Measurements from ENCODE around the gene ANKRD22. TPM values are rescaled to one million over a fixed set of nuclear protein-coding genes. Genes with fewer than 3 reads are reported as not detected.

The ANKRD22 gene
- polyA plus RNA-seq, 1 donor (not counting 4 experiments of a cell fraction or from before 2014, with no cell fraction given): 4.4 TPM

GRCh38 chr10:88877298-88877697 is 25.7 kb upstream of the ANKRD22 start:
- H2AFZ ChIP-seq (ENCODE audit: control insufficient read depth, low read length): no peak overlapping the region

GRCh38 chr10:88875081-88875480 is 23.4 kb upstream of the ANKRD22 start:
- H3K4me1 ChIP-seq (ENCODE audit: control insufficient read depth, extremely low read depth, insufficient read depth, low read length): peaks cover 5% of the 10 kb centered on the region
- TF ChIP-seq CTCF (optimal IDR thresholded peaks at IDR 0.05 in 1 of 3, IDR thresholded peaks at IDR 0.05 in 1 of 3, conservative IDR thresholded peaks at IDR 0.05 in 1 of 3; ENCODE audit: extremely low read depth in 1 of 3, insufficient read depth in 2 of 3, low read length in 3 of 3) (no peak), EZH2 (IDR thresholded peaks at IDR 0.05; ENCODE audit: low read length) (no peak)
- H3K4me3 ChIP-seq (ENCODE audit: control insufficient read depth in 2 of 3, extremely low read depth in 1 of 3, insufficient read depth in 2 of 3, low read depth in 1 of 3, low read length in 3 of 3): no peak overlapping the region
- dilution Hi-C loops (cut with MboI; ENCODE audit: extremely low pct_ligation_motif_present, low sequenced_read_pairs): no loop called here
- DNase-seq (ENCODE audit: low read depth, low spot score): no peak
- H3K9me1 ChIP-seq (ENCODE audit: control insufficient read depth, extremely low read depth, insufficient read depth, low read length): no peaks in the 10 kb centered on the region
- H3K9me3 ChIP-seq (ENCODE audit: control insufficient read depth, low read depth, low read length): no peaks in the 10 kb centered on the region
- H3K36me3 ChIP-seq (ENCODE audit: control insufficient read depth in 2 of 2, extremely low read depth in 1 of 2, insufficient read depth in 2 of 2, low read length in 2 of 2): no peaks in the 10 kb centered on the region
- H3K4me2 ChIP-seq (ENCODE audit: control insufficient read depth, extremely low read depth, insufficient read depth, low read depth, low read length): no peak overlapping the region
- H2AFZ ChIP-seq (ENCODE audit: control insufficient read depth, low read length): no peak overlapping the region
- H3K9ac ChIP-seq (ENCODE audit: control insufficient read depth, extremely low read depth, insufficient read depth, low read length): no peak overlapping the region
- H3K27ac ChIP-seq (ENCODE audit: control insufficient read depth, insufficient read depth, low read length): no peak overlapping the region
- H3K27me3 ChIP-seq (ENCODE audit: control insufficient read depth, extremely low read depth, insufficient read depth, low read length): no peaks in the 10 kb centered on the region
- no peak for FAIRE-seq
- no peaks in the 10 kb centered on the region for H4K20me1 ChIP-seq (ENCODE audit: control insufficient read depth, extremely low read depth, insufficient read depth, low read length)
- H3K79me2 ChIP-seq (ENCODE audit: control insufficient read depth, insufficient read depth, low read length): no peaks in the 10 kb centered on the region

More at GRCh38 chr10:88877298-88877697, 25.7 kb upstream of the ANKRD22 start:
- Histone ChIP-seq H3K4me1 (ENCODE audit: control insufficient read depth, extremely low read depth, insufficient read depth, low read length) (peaks cover 17% of the 10 kb centered on the region), H3K9ac (ENCODE audit: control insufficient read depth, extremely low read depth, insufficient read depth, low read length) (no peak overlapping the region), H3K27ac (ENCODE audit: control insufficient read depth, insufficient read depth, low read length) (no peak overlapping the region), H3K27me3 (ENCODE audit: control insufficient read depth, extremely low read depth, insufficient read depth, low read length) (no peaks in the 10 kb centered on the region), H3K9me1 (ENCODE audit: control insufficient read depth, extremely low read depth, insufficient read depth, low read length) (no peaks in the 10 kb centered on the region), H3K4me2 (ENCODE audit: control insufficient read depth, extremely low read depth, insufficient read depth, low read depth, low read length) (no peak overlapping the region), H4K20me1 (ENCODE audit: control insufficient read depth, extremely low read depth, insufficient read depth, low read length) (no peaks in the 10 kb centered on the region), H3K4me3 (ENCODE audit: control insufficient read depth in 2 of 3, extremely low read depth in 1 of 3, insufficient read depth in 2 of 3, low read depth in 1 of 3, low read length in 3 of 3) (no peak overlapping the region), H3K36me3 (ENCODE audit: control insufficient read depth in 2 of 2, extremely low read depth in 1 of 2, insufficient read depth in 2 of 2, low read length in 2 of 2) (no peaks in the 10 kb centered on the region), H3K9me3 (ENCODE audit: control insufficient read depth, low read depth, low read length) (no peaks in the 10 kb centered on the region), H3K79me2 (ENCODE audit: control insufficient read depth, insufficient read depth, low read length) (peaks cover 4% of the 10 kb centered on the region)
- DNase-seq (ENCODE audit: low read depth, low spot score) (no peak), FAIRE-seq (no peak)
- dilution Hi-C loops (cut with MboI; ENCODE audit: extremely low pct_ligation_motif_present, low sequenced_read_pairs): no loop called here
- TF ChIP-seq EZH2 (IDR thresholded peaks at IDR 0.05; ENCODE audit: low read length): no peak
- TF ChIP-seq CTCF (optimal IDR thresholded peaks at IDR 0.05 in 1 of 3, IDR thresholded peaks at IDR 0.05 in 1 of 3, conservative IDR thresholded peaks at IDR 0.05 in 1 of 3; ENCODE audit: extremely low read depth in 1 of 3, insufficient read depth in 2 of 3, low read length in 3 of 3): no peak

Measured in keratinocyte (primary cell).